Keratinocyte (primary cell): ENCODE measurements around the gene GPSM1.

Source experiments
- CTCF ChIP-seq, 3 experiments: IDR thresholded peaks in 1 of 3; conservative IDR thresholded peaks in 1 of 3; optimal IDR thresholded peaks in 1 of 3; 2 replicates in 2 of 3; 3 replicates in 1 of 3; pipeline versions ENCODE3 to v1.5.1; 2011; ENCODE audit warnings: low read length in 3 of 3, mild to moderate bottlenecking in 3 of 3, moderate library complexity in 2 of 3, control low read depth in 1 of 3, inconsistent platforms in 1 of 3; ENCODE audit not compliant: insufficient read depth in 2 of 3; ENCODE audit errors: extremely low read depth in 1 of 3
- EZH2 ChIP-seq: IDR thresholded peaks from one replicate; pipeline ENCODE4 v1.6.1; 2012; ENCODE audit warnings: inconsistent platforms, mild to moderate bottlenecking, low read length, moderate library complexity

- TF ChIP-seq CTCF (optimal IDR thresholded peaks at IDR 0.05 in 1 of 3, IDR thresholded peaks at IDR 0.05 in 1 of 3, conservative IDR thresholded peaks at IDR 0.05 in 1 of 3; ENCODE audit: extremely low read depth in 1 of 3, insufficient read depth in 2 of 3, low read length in 3 of 3) (no peak), EZH2 (no peak)
Observed at GRCh38 chr9:136355616-136356557, 28.5 kb downstream of the GPSM1 start.
